NB4 (cell line): ENCODE measurements around the gene RFC3.

ENCODE experiments used
- POLR2A ChIP-seq: IDR thresholded peaks from 2 replicates; pipeline ENCODE4 v1.6.1; 2011; ENCODE audit warnings: mild to moderate bottlenecking; ENCODE audit not compliant: insufficient read length; ENCODE audit errors: extremely low read depth
- TF ChIP-seq, protein P1 (sequence below): IDR thresholded peaks from one replicate; pipeline ENCODE4 v1.5.1; 2012; ENCODE audit warnings: low read depth, low read length
- TF ChIP-seq, protein P2 (sequence below): IDR thresholded peaks from 2 replicates; pipeline ENCODE4 v1.6.1; 2011; ENCODE audit warnings: low read depth, low read length

DNA sequence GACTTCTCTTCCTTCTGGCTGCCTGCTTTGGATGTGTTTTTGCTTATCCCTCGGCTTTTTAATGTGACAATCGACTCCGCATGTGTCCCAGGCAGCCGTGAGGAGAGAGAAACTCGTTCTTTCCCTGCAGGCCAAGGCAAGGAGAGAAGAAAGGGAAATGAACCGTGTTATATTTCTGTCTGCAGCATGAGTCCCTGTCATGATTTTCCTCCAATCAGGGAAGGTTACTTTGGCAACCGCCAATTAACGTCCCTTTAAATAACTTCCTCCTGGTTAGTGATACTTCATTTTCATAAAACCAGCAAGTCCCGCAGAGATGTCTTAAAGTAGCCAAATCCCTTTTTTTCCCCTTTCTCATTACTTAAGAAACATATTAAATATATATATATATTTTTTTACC lies 42.6 kb downstream of the RFC3 start:
- TF ChIP-seq, protein P1, sequence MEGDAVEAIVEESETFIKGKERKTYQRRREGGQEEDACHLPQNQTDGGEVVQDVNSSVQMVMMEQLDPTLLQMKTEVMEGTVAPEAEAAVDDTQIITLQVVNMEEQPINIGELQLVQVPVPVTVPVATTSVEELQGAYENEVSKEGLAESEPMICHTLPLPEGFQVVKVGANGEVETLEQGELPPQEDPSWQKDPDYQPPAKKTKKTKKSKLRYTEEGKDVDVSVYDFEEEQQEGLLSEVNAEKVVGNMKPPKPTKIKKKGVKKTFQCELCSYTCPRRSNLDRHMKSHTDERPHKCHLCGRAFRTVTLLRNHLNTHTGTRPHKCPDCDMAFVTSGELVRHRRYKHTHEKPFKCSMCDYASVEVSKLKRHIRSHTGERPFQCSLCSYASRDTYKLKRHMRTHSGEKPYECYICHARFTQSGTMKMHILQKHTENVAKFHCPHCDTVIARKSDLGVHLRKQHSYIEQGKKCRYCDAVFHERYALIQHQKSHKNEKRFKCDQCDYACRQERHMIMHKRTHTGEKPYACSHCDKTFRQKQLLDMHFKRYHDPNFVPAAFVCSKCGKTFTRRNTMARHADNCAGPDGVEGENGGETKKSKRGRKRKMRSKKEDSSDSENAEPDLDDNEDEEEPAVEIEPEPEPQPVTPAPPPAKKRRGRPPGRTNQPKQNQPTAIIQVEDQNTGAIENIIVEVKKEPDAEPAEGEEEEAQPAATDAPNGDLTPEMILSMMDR = no peak
- TF ChIP-seq POLR2A = no peak
- TF ChIP-seq, protein P2, sequence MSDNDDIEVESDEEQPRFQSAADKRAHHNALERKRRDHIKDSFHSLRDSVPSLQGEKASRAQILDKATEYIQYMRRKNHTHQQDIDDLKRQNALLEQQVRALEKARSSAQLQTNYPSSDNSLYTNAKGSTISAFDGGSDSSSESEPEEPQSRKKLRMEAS = no peak
